CD4-positive, alpha-beta memory T cell (primary cell): ENCODE measurements around the gene LPO. TPM values are rescaled to one million over a fixed set of nuclear protein-coding genes. Genes with fewer than 3 reads are reported as not detected.

ENCODE experiments used
- CTCF ChIA-PET: fragments of 350-600 bp; sonication (Branson Sonifier 250); formaldehyde crosslinking; loops from one replicate; lab custom pipeline; 2021; ENCODE audit warnings: inconsistent platforms; ENCODE audit not compliant: partially characterized antibody; lab: Charles Lee
- POLR2A ChIA-PET: fragments of 350-600 bp; sonication (Branson Sonifier 250); formaldehyde crosslinking; loops from one replicate; lab custom pipeline; 2021; ENCODE audit not compliant: partially characterized antibody; lab: Charles Lee
- DNase-seq, 5 donors: peaks; one replicate each; pipeline versions ENCODE4 v3.0.0 to v3.0.0-alpha.2; 2020 to 2022; ENCODE audit warnings: mixed read lengths in 1 of 5
- H3K27ac ChIP-seq: one replicate; pipeline ENCODE4 v1.7.0; 2013; ENCODE audit warnings: low read depth, low read length
- H3K27me3 ChIP-seq: 2 replicates; pipeline ENCODE4 v1.7.0; 2013; ENCODE audit warnings: mild to moderate bottlenecking, low read length, moderate library complexity; ENCODE audit not compliant: insufficient read depth
- H3K36me3 ChIP-seq: 2 replicates; pipeline ENCODE4 v1.7.0; 2013; ENCODE audit warnings: mild to moderate bottlenecking, low read length, moderate library complexity; ENCODE audit not compliant: insufficient read depth
- H3K4me1 ChIP-seq: 2 replicates; pipeline ENCODE4 v1.7.0; 2013; ENCODE audit warnings: mild to moderate bottlenecking, low read length, moderate library complexity; ENCODE audit not compliant: insufficient read depth
- H3K4me3 ChIP-seq, 2 donors: one replicate each; pipeline ENCODE4 v1.7.0; 2013; ENCODE audit warnings: low read length in 2 of 2, mild to moderate bottlenecking in 1 of 2
- H3K9me3 ChIP-seq, 2 donors: one replicate each; pipeline ENCODE4 v1.7.0; 2013; ENCODE audit warnings: low read length in 2 of 2, control low read depth in 1 of 2; ENCODE audit not compliant: control insufficient read depth in 1 of 2
- H3K27ac Mint-ChIP-seq, 7 donors: one replicate each; pipeline ENCODE4 v1.8.0; 2020 to 2021; ENCODE audit warnings: mixed read lengths in 7 of 7, mild to moderate bottlenecking in 6 of 7, inconsistent platforms in 3 of 7, moderate library complexity in 3 of 7
- H3K27me3 Mint-ChIP-seq, 2 donors: one replicate each; pipeline ENCODE4 v1.8.0; 2020 to 2021; ENCODE audit warnings: mixed read lengths in 2 of 2
- H3K36me3 Mint-ChIP-seq, 2 donors: one replicate each; pipeline ENCODE4 v1.8.0; 2020 to 2021; ENCODE audit warnings: mixed read lengths in 2 of 2, inconsistent platforms in 1 of 2, mild to moderate bottlenecking in 1 of 2
- H3K4me1 Mint-ChIP-seq, 4 donors: one replicate each; pipeline ENCODE4 v1.8.0; 2020 to 2021; ENCODE audit warnings: mixed read lengths in 4 of 4, mild to moderate bottlenecking in 1 of 4
- H3K4me3 Mint-ChIP-seq, 8 donors: one replicate each; pipeline ENCODE4 v1.8.0; 2020 to 2021; ENCODE audit warnings: mixed read lengths in 8 of 8, mild to moderate bottlenecking in 7 of 8, moderate library complexity in 6 of 8, inconsistent platforms in 3 of 8
- H3K9me3 Mint-ChIP-seq, 8 donors: one replicate each; pipeline ENCODE4 v1.8.0; 2020 to 2021; ENCODE audit warnings: mixed read lengths in 8 of 8, mild to moderate bottlenecking in 5 of 8, inconsistent platforms in 3 of 8, moderate library complexity in 1 of 8
- intact Hi-C: fragments of 100-400 bp; cut with micrococcal nuclease; formaldehyde crosslinking; loops from one replicate; pipeline ENCODE4 v1.15.1; 2023
- polyA plus RNA-seq, 2 donors: library from polyadenylated mRNA; unstranded; fragments of 300-500 nt; fragmentation: Illumina TruSeq; gene quantifications; one replicate each; pipeline ENCODE4 v1.2.3, GENCODE V29; 2021
- total RNA-seq, 2 experiments: library from RNA; stranded (reverse); gene quantifications; one replicate each; pipeline ENCODE4 v1.2.3, GENCODE V29; 2021

The LPO gene
- total and polyA plus RNA-seq, 4 experiments from 2014 or later = not detected

- no peaks in the 10 kb centered on the region for H3K27me3 Mint-ChIP-seq
- Histone ChIP-seq H3K27ac (no peak overlapping the region), H3K4me3 (no peak overlapping the region), H3K27me3 (no peaks in the 10 kb centered on the region), H3K4me1 (peaks cover 18% of the 10 kb centered on the region), H3K36me3 (peaks cover 3% of the 10 kb centered on the region), H3K9me3 (no peaks in the 10 kb centered on the region)
- H3K36me3 Mint-ChIP-seq = peaks cover 7 to 8% of the 10 kb centered on the region in 2 donors
- H3K4me1 Mint-ChIP-seq = peaks cover 6 to 21% (median 11%) of the 10 kb centered on the region in 4 donors
- ChIA-PET POLR2A (interaction anchor here (6.3 to 34.1 kb wide), 2 partner anchors 13 to 30 kb away, joined by 178 to 3924 read pairs; partner anchors contain the start of genes SUPT4H1 and TSPOAP1), CTCF (interaction anchor here (0.6 to 10.9 kb wide), 9 partner anchors 10 to 174 kb away, joined by 3 to 510 read pairs (median 4); partner anchors contain the start of genes HSF5, RNF43 and SUPT4H1)
- no peak overlapping the region for H3K4me3 Mint-ChIP-seq
- no peaks in the 10 kb centered on the region for H3K9me3 Mint-ChIP-seq
- intact Hi-C loops = no loop called here
- H3K27ac Mint-ChIP-seq = peak overlapping the region in 3 of 7 donors; percentile 43 to 84 (median 48)
- no peak for DNase-seq
Observed at GRCh38 chr17:58313815-58314705, 75.7 kb downstream of the LPO start.

DNA sequence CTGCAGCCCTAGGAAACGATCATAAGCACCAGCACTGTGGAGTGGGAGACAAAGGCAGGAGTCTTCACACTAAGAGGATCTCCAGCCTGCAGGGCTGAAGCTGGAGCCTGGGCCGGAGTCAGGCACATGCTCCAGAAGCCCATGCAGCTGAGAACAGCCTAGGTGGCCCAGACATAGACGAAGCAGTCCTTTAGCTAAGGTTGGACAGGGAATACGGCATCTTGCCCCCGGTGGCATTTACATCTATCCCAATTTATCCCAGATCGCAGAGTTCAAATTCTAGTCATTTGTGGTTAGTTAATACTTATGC lies 76.3 kb downstream of the LPO start:
- POLR2A ChIA-PET = interaction anchor here (6.3 to 34.1 kb wide), 2 partner anchors 13 to 29 kb away, joined by 178 to 3924 read pairs; partner anchors contain the start of genes SUPT4H1 and TSPOAP1
- Histone ChIP-seq H3K27ac (no peak overlapping the region), H3K36me3 (no peaks in the 10 kb centered on the region), H3K4me3 (no peak overlapping the region), H3K9me3 (no peaks in the 10 kb centered on the region), H3K4me1 (peaks cover 18% of the 10 kb centered on the region), H3K27me3 (no peaks in the 10 kb centered on the region)
- no peaks in the 10 kb centered on the region for H3K9me3 Mint-ChIP-seq
- CTCF ChIA-PET = interaction anchor here (1.2 to 10.9 kb wide), 7 partner anchors 10 to 173 kb away, joined by 3 to 510 read pairs (median 8); partner anchors contain the start of genes HSF5, RNF43 and SUPT4H1
- H3K4me1 Mint-ChIP-seq = peaks cover 6 to 21% (median 11%) of the 10 kb centered on the region in 4 donors
- H3K4me3 Mint-ChIP-seq = no peak overlapping the region
- H3K36me3 Mint-ChIP-seq = peaks cover 4 to 6% of the 10 kb centered on the region in 2 donors
- DNase-seq = no peak
- intact Hi-C loops = no loop called here
- peak overlapping the region in 2 of 7 donors; percentile 36 to 53 for H3K27ac Mint-ChIP-seq
- H3K27me3 Mint-ChIP-seq = no peaks in the 10 kb centered on the region

GRCh38 chr17:58315281-58315711 lies 76.9 kb downstream of the LPO start:
- peaks cover 18% of the 10 kb centered on the region for H3K4me1 ChIP-seq
- no peak overlapping the region for H3K27ac ChIP-seq
- Mint-ChIP-seq H3K9me3 (no peaks in the 10 kb centered on the region), H3K27me3 (no peaks in the 10 kb centered on the region), H3K4me3 (no peak overlapping the region), H3K27ac (peak overlapping the region in 3 of 7 donors; percentile 29 to 68 (median 63)), H3K4me1 (peaks cover 6 to 21% (median 11%) of the 10 kb centered on the region in 4 donors), H3K36me3 (peaks cover 4 to 6% of the 10 kb centered on the region in 2 donors)
- H3K36me3 ChIP-seq = no peaks in the 10 kb centered on the region
- no peak for DNase-seq
- ChIA-PET POLR2A (interaction anchor here (1.1 to 34.1 kb wide), 3 partner anchors 10 to 28 kb away, joined by 3 to 3924 read pairs (median 178); partner anchors contain the start of genes SUPT4H1 and TSPOAP1), CTCF (interaction anchor here (1.2 to 10.9 kb wide), 10 partner anchors 11 to 172 kb away, joined by 3 to 510 read pairs (median 9); partner anchors contain the start of genes HSF5, RNF43 and SUPT4H1)
- no peaks in the 10 kb centered on the region for H3K27me3 ChIP-seq
- no peak overlapping the region for H3K4me3 ChIP-seq
- no peaks in the 10 kb centered on the region for H3K9me3 ChIP-seq
- intact Hi-C loops = no loop called here

- POLR2A ChIA-PET = interaction anchor here (1.1 to 34.1 kb wide), 4 partner anchors 11 to 172 kb away, joined by 3 to 3924 read pairs (median 99); partner anchors contain the start of genes HSF5, SUPT4H1 and TSPOAP1
- H3K4me1 ChIP-seq = peaks cover 18% of the 10 kb centered on the region
- H3K4me1 Mint-ChIP-seq = peaks cover 6 to 21% (median 11%) of the 10 kb centered on the region in 4 donors
- H3K9me3 ChIP-seq = no peaks in the 10 kb centered on the region
- no peaks in the 10 kb centered on the region for H3K27me3 Mint-ChIP-seq
- no peak overlapping the region for H3K4me3 ChIP-seq
- DNase-seq = no peak
- CTCF ChIA-PET = interaction anchor here (0.6 to 10.9 kb wide), 9 partner anchors 11 to 172 kb away, joined by 3 to 510 read pairs (median 10); partner anchors contain the start of genes HSF5, RNF43 and SUPT4H1
- no peaks in the 10 kb centered on the region for H3K9me3 Mint-ChIP-seq
- no peaks in the 10 kb centered on the region for H3K36me3 ChIP-seq
- H3K27ac ChIP-seq = no peak overlapping the region
- intact Hi-C loops = loop anchor here (2.0 kb wide), 1 partner anchor 37 kb away; the partner anchor contains the start of gene SUPT4H1
- no peak overlapping the region for H3K4me3 Mint-ChIP-seq
- peaks cover 4 to 7% of the 10 kb centered on the region in 2 donors for H3K36me3 Mint-ChIP-seq
- H3K27me3 ChIP-seq = no peaks in the 10 kb centered on the region
- H3K27ac Mint-ChIP-seq = peak overlapping the region in 3 of 7 donors; percentile 60 to 68 (median 63)
Observed at GRCh38 chr17:58315750-58316149, 77.4 kb downstream of the LPO start.

- no peaks in the 10 kb centered on the region for H3K36me3 ChIP-seq
- peak in 1 of 5 donors; percentile 21 for DNase-seq
- no peaks in the 10 kb centered on the region for H3K27me3 Mint-ChIP-seq
Observed at GRCh38 chr17:58316260-58316960, 78.0 kb downstream of the LPO start.

GRCh38 chr17:58317421-58318064 lies 79.2 kb downstream of the LPO start:
- H3K27ac ChIP-seq = peak overlapping the region; percentile 31

More at GRCh38 chr17:58316260-58316960, 78.0 kb downstream of the LPO start:
- Histone ChIP-seq H3K4me3 (no peak overlapping the region), H3K9me3 (no peaks in the 10 kb centered on the region), H3K27me3 (no peaks in the 10 kb centered on the region), H3K4me1 (peaks cover 18% of the 10 kb centered on the region), H3K27ac (no peak overlapping the region)
- peaks cover 6 to 22% (median 13%) of the 10 kb centered on the region in 4 donors for H3K4me1 Mint-ChIP-seq
- H3K9me3 Mint-ChIP-seq = no peaks in the 10 kb centered on the region
- H3K36me3 Mint-ChIP-seq = peaks cover 4 to 10% of the 10 kb centered on the region in 2 donors
- ChIA-PET CTCF (interaction anchor here (0.6 to 10.9 kb wide), 25 partner anchors 10 to 202 kb away, joined by 3 to 510 read pairs (median 8); partner anchors contain the start of genes HSF5, RNF43, SUPT4H1 and TSPOAP1), POLR2A (interaction anchor here (1.1 to 34.1 kb wide), 9 partner anchors 11 to 198 kb away, joined by 3 to 3924 read pairs (median 8); partner anchors contain the start of genes HSF5, MTMR4, RNF43 and SUPT4H1)
- intact Hi-C loops = loop anchor here (2.0 kb wide), 1 partner anchor 36 kb away; the partner anchor contains the start of gene SUPT4H1
- peak overlapping the region in 2 of 7 donors; percentile 46 to 60 for H3K27ac Mint-ChIP-seq
- H3K4me3 Mint-ChIP-seq = no peak overlapping the region

More at GRCh38 chr17:58317421-58318064, 79.2 kb downstream of the LPO start:
- Mint-ChIP-seq H3K36me3 (peaks cover 7 to 15% of the 10 kb centered on the region in 2 donors), H3K27ac (peak overlapping the region; percentile 80 to 95 (median 91)), H3K4me3 (peak overlapping the region in 3 of 8 donors; percentile 18 to 48 (median 35)), H3K9me3 (no peaks in the 10 kb centered on the region), H3K4me1 (peaks cover 8 to 31% (median 14%) of the 10 kb centered on the region in 4 donors), H3K27me3 (no peaks in the 10 kb centered on the region)
- intact Hi-C loops = loop anchor here (1.0 to 2.0 kb wide), 5 partner anchors 12 to 130 kb away; partner anchors contain the start of genes RNF43 and SUPT4H1
- Histone ChIP-seq H3K36me3 (no peaks in the 10 kb centered on the region), H3K4me3 (peak overlapping the region in 1 of 2 donors; percentile 4), H3K4me1 (peaks cover 18% of the 10 kb centered on the region), H3K27me3 (no peaks in the 10 kb centered on the region), H3K9me3 (no peaks in the 10 kb centered on the region)
- DNase-seq = peak; percentile 80 to 84 (median 82)
- POLR2A ChIA-PET = interaction anchor here (0.7 to 34.1 kb wide), 17 partner anchors 10 to 838 kb away, joined by 3 to 3924 read pairs (median 5); partner anchors contain the start of genes HSF5, MTMR4, PRR11 and RNF43
- CTCF ChIA-PET = interaction anchor here (0.6 to 10.9 kb wide), 42 partner anchors 9 to 689 kb away, joined by 3 to 510 read pairs (median 6); partner anchors contain the start of genes HSF5, MTMR4, RNF43 and SUPT4H1
